Cardiac muscle cell (in vitro differentiated cells and primary cell): ENCODE measurements around the gene ADGRG3. TPM values are rescaled to one million over a fixed set of nuclear protein-coding genes. Genes with fewer than 3 reads are reported as not detected.

Source experiments
- DNase-seq, 2 donors: peaks; one replicate each; pipeline versions ENCODE4 v3.0.0 to v3.0.0-alpha.2; 2010 to 2017; ENCODE audit warnings: low read depth in 1 of 2, low spot score in 1 of 2
- H3K27ac ChIP-seq: fragments of 200-600 bp; sonication (generic); 2 replicates; pipeline ENCODE4 v1.5.1; 2016
- H3K27me3 ChIP-seq: fragments of 200-600 bp; sonication (generic); 2 replicates; pipeline ENCODE4 v1.6.0; 2016; ENCODE audit warnings: control low read depth
- H3K36me3 ChIP-seq: fragments of 200-600 bp; sonication (generic); 2 replicates; pipeline ENCODE4 v1.5.1; 2016; ENCODE audit warnings: control low read depth
- H3K4me1 ChIP-seq: fragments of 200-600 bp; sonication (generic); 2 replicates; pipeline ENCODE4 v1.8.1; 2017; ENCODE audit warnings: low read depth, mild to moderate bottlenecking, mixed run types
- H3K4me3 ChIP-seq: fragments of 200-600 bp; sonication (generic); 2 replicates; pipeline ENCODE4 v1.5.1; 2016; ENCODE audit warnings: mild to moderate bottlenecking
- H3K9me3 ChIP-seq: fragments of 200-600 bp; sonication (generic); 2 replicates; pipeline ENCODE4 v1.5.1; 2017; ENCODE audit warnings: low read depth, mild to moderate bottlenecking, control low read depth
- CTCF ChIP-seq: IDR thresholded peaks from 2 replicates; pipeline ENCODE4 v1.5.1; 2012; ENCODE audit warnings: low read depth, mild to moderate bottlenecking, low read length
- polyA plus RNA-seq: library from polyadenylated mRNA; unstranded; fragments of >200 nt; fragmentation: Nextera tagmentation; extraction: Ambion mirVana; gene quantifications from 2 replicates; pipeline ENCODE4 v1.2.1, GENCODE V29; 2016
- total RNA-seq: library from RNA; depleted of rRNA; stranded (reverse); fragments of >200 nt; gene quantifications from 2 replicates; pipeline ENCODE4 v1.2.3, GENCODE V29; 2016

ADGRG3 gene
- total and polyA plus RNA-seq, 2 experiments from 2014 or later = not detected

- Histone ChIP-seq H3K27ac (no peak overlapping the region), H3K9me3 (no peaks in the 10 kb centered on the region), H3K27me3 (no peaks in the 10 kb centered on the region), H3K4me1 (no peaks in the 10 kb centered on the region), H3K36me3 (no peaks in the 10 kb centered on the region), H3K4me3 (no peak overlapping the region)
- no peak for TF ChIP-seq CTCF
- no peak for DNase-seq
These were observed 7.2 kb upstream of the ADGRG3 start for GRCh38 chr16:57660715-57661463.

- no peak for DNase-seq
- H3K4me1 ChIP-seq = no peaks in the 10 kb centered on the region
- H3K4me3 ChIP-seq = no peak overlapping the region
- no peak for TF ChIP-seq CTCF
- no peak overlapping the region for H3K27ac ChIP-seq
- H3K9me3 ChIP-seq = no peaks in the 10 kb centered on the region
- no peaks in the 10 kb centered on the region for H3K36me3 ChIP-seq
- H3K27me3 ChIP-seq = no peaks in the 10 kb centered on the region
These were observed 6.6 kb upstream of the ADGRG3 start for GRCh38 chr16:57661510-57661909.

GRCh38 chr16:57661936-57662906, 5.9 kb upstream of the ADGRG3 start:
- DNase-seq = no peak
- no peak for TF ChIP-seq CTCF

GRCh38 chr16:57663436-57663835, 4.7 kb upstream of the ADGRG3 start:
- H3K4me3 ChIP-seq = no peak overlapping the region
- TF ChIP-seq CTCF = no peak
- H3K4me1 ChIP-seq = no peaks in the 10 kb centered on the region
- no peaks in the 10 kb centered on the region for H3K36me3 ChIP-seq
- no peaks in the 10 kb centered on the region for H3K9me3 ChIP-seq
- no peaks in the 10 kb centered on the region for H3K27me3 ChIP-seq
- DNase-seq = no peak
- no peak overlapping the region for H3K27ac ChIP-seq

More at GRCh38 chr16:57661936-57662906, 5.9 kb upstream of the ADGRG3 start:
- no peaks in the 10 kb centered on the region for H3K27me3 ChIP-seq
- no peaks in the 10 kb centered on the region for H3K4me1 ChIP-seq
- H3K36me3 ChIP-seq = no peaks in the 10 kb centered on the region
- H3K4me3 ChIP-seq = no peak overlapping the region
- no peak overlapping the region for H3K27ac ChIP-seq
- H3K9me3 ChIP-seq = no peaks in the 10 kb centered on the region

- H3K4me1 ChIP-seq = no peaks in the 10 kb centered on the region
- no peaks in the 10 kb centered on the region for H3K27me3 ChIP-seq
- DNase-seq = peak in 1 of 2 donors; percentile 36
- TF ChIP-seq CTCF = no peak
- H3K9me3 ChIP-seq = no peaks in the 10 kb centered on the region
- no peak overlapping the region for H3K27ac ChIP-seq
- H3K36me3 ChIP-seq = no peaks in the 10 kb centered on the region
- no peak overlapping the region for H3K4me3 ChIP-seq
These were observed 4.0 kb upstream of the ADGRG3 start for GRCh38 chr16:57663917-57664661.
